ENCODE results near the gene MRC2.

DNA sequence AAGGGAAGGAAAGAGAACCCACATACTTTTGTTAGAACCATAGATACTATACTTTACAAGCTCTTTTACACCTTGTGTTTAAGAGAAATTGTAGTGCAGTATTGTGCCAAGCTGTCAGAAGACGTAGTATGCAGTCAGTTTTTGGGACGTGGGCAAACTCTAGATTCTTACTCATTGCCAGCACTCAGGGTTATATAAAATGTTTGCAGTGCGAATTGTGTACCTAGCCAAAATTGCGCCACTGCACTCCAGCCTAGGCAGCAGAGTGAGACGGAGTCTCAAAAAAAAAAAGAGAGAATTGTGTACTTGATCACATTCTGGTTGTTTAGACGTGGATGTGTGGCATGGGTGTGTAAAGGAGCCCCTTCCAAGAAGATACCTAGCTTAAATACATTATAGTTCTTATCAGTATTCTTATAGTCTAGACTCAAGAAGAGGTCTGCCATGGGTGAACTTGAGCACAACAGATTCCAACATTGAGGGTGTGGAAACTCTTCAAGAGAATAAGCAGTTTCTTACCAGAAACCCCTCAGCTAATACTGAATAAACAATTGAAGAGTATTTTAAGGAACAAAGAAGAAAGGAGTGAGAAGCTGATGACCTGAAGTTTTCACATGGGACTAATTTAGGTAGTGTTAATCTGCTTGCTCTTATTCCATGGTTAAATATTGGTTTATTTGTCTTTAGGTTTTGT is 27.4 kb upstream of the MRC2 start:
- TF ChIP-seq, protein P1, sequence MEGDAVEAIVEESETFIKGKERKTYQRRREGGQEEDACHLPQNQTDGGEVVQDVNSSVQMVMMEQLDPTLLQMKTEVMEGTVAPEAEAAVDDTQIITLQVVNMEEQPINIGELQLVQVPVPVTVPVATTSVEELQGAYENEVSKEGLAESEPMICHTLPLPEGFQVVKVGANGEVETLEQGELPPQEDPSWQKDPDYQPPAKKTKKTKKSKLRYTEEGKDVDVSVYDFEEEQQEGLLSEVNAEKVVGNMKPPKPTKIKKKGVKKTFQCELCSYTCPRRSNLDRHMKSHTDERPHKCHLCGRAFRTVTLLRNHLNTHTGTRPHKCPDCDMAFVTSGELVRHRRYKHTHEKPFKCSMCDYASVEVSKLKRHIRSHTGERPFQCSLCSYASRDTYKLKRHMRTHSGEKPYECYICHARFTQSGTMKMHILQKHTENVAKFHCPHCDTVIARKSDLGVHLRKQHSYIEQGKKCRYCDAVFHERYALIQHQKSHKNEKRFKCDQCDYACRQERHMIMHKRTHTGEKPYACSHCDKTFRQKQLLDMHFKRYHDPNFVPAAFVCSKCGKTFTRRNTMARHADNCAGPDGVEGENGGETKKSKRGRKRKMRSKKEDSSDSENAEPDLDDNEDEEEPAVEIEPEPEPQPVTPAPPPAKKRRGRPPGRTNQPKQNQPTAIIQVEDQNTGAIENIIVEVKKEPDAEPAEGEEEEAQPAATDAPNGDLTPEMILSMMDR (IDR thresholded peaks at IDR 0.05 in 2 of 3, conservative IDR thresholded peaks at IDR 0.05 in 1 of 3; ENCODE audit: insufficient read depth in 2 of 3, low read depth in 1 of 3, low read length in 3 of 3): no peak
- TF ChIP-seq CHCHD3 (CRISPR knock-in tag; IDR thresholded peaks at IDR 0.05) (no peak), RFX5 (IDR thresholded peaks at IDR 0.05; ENCODE audit: low read depth, low read length) (no peak), IRF2 (CRISPR knock-in tag; IDR thresholded peaks at IDR 0.05) (no peak), ELF2 (CRISPR knock-in tag; IDR thresholded peaks at IDR 0.05) (no peak)
- TF ChIP-seq, protein P2, sequence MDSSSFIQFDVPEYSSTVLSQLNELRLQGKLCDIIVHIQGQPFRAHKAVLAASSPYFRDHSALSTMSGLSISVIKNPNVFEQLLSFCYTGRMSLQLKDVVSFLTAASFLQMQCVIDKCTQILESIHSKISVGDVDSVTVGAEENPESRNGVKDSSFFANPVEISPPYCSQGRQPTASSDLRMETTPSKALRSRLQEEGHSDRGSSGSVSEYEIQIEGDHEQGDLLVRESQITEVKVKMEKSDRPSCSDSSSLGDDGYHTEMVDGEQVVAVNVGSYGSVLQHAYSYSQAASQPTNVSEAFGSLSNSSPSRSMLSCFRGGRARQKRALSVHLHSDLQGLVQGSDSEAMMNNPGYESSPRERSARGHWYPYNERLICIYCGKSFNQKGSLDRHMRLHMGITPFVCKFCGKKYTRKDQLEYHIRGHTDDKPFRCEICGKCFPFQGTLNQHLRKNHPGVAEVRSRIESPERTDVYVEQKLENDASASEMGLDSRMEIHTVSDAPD (CRISPR knock-in tag; IDR thresholded peaks at IDR 0.05): no peak

Measured in K562 (cell line).